GM12891 (cell line): Measurements from ENCODE around the gene PCDHGC3.

Experiments
- POLR2A ChIP-seq: IDR thresholded peaks from 2 replicates; pipeline ENCODE4 v1.6.1; 2011; ENCODE audit warnings: low read depth, low read length, control low read depth
- POLR2AphosphoS5 ChIP-seq: IDR thresholded peaks from 2 replicates; pipeline ENCODE4 v1.6.1; 2011; ENCODE audit warnings: low read depth, low read length, control low read depth
- TAF1 ChIP-seq: IDR thresholded peaks from 2 replicates; pipeline ENCODE4 v1.6.1; 2011; ENCODE audit warnings: low read depth, low read length, control low read depth

DNA sequence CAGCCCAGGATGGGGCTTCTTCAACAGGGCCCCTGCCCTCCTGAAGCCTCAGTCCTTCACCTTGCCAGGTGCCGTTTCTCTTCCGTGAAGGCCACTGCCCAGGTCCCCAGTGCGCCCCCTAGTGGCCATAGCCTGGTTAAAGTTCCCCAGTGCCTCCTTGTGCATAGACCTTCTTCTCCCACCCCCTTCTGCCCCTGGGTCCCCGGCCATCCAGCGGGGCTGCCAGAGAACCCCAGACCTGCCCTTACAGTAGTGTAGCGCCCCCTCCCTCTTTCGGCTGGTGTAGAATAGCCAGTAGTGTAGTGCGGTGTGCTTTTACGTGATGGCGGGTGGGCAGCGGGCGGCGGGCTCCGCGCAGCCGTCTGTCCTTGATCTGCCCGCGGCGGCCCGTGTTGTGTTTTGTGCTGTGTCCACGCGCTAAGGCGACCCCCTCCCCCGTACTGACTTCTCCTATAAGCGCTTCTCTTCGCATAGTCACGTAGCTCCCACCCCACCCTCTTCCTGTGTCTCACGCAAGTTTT is 36.7 kb downstream of the PCDHGC3 start:
- TF ChIP-seq TAF1: no peak
- no peak for TF ChIP-seq POLR2AphosphoS5
- no peak for TF ChIP-seq POLR2A
